ENCODE data around the gene VWF.

Gene VWF

GRCh38 chr12:6146951-6147350 lies 22.5 kb upstream of the VWF start:
- no peak for TF ChIP-seq CTCF (IDR thresholded peaks at IDR 0.05)

DNA sequence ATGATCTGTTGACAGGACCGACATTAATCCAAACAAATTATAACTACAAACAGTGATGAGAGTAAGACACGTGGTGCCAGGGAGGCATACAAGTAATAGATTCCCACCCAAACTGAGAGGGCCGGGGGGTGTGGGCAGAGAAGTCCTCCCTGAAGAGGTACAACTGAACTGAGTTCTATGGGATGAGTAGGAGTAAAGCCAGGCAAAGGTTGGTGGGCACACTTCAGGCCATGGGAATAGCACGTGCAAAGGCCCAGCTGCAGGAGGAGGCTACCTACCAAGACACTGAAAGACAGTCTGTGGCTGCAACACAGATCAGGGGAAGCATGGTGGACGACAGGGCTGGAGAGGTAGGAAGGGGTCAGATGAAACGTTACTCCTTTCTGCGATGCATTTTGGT lies 22.0 kb upstream of the VWF start:
- TF ChIP-seq CTCF (IDR thresholded peaks at IDR 0.05), result no peak

DNA sequence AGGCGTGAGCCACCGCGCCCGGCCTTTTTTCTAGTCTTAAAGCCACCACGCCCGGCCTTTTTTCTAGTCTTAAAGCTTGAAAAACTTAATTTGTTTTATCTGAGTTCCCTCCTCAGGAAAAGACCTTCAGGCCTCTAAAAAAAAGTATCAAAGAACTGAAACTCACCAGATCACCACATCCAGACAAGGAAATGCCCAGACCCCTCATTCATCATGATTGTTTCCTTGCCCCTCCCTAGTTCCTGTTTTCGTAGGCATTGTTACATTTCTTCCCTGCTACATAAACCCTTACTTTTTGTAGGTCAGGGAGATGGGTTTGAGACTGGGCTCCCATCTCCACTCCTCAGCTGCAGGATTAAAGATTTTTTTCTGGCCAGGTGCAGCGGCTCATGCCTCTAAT lies 21.1 kb upstream of the VWF start:
- TF ChIP-seq CTCF (IDR thresholded peaks at IDR 0.05), result no peak

DNA sequence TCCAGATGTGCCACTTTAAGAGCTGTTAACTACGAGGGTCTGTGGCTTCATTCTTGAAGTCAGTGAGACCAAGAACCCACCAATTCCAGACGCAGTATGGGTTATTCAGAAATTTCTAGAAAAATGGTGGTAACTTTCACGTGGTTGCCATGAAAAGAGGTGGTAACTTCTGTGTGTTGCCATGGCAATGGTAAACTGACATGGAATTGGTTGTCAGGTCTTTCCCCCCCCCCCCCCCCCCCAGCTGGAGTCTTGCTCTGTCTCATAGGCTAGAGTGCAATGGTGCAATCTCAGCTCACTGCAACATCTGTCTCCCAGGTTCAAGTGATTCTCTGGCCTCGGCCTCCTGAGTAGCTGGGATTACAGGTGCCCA lies 18.8 kb upstream of the VWF start:
- no peak for TF ChIP-seq CTCF (IDR thresholded peaks at IDR 0.05)

- no peak for TF ChIP-seq CTCF (IDR thresholded peaks at IDR 0.05)
Observed at GRCh38 chr12:6140651-6141447, 16.4 kb upstream of the VWF start.

- TF ChIP-seq CTCF (IDR thresholded peaks at IDR 0.05), result no peak
Observed at GRCh38 chr12:6135071-6135470, 10.6 kb upstream of the VWF start.

DNA sequence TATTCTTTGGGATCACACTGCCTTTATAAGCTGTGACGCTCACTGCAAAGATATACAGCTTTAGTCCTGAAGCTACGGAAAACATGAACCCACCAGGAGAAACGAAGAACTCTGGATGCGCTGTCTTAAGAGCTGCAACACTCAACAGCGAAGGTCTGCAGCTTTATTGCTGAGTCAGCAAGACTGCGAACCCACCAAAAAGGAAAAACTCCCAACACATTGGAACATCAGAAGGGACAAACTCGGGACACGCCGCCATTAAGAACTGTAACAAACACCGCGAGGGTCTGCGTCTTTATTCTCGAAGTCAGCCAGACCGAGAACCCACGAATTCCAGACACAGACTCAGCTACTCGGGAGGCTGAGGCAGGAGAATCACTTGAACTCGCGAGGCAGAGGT lies 9.2 kb upstream of the VWF start:
- no peak for TF ChIP-seq CTCF (IDR thresholded peaks at IDR 0.05)

GRCh38 chr12:6132496-6132895 lies 8.0 kb upstream of the VWF start:
- TF ChIP-seq CTCF (IDR thresholded peaks at IDR 0.05), result no peak

All from LNCAP (cell line).